ENCODE measurements around the gene CNIH2.
"Not testable (repeated sequence)": the region's sequence is repeated elsewhere in the genome, so short reads cannot be mapped to it uniquely, and the experiment has no call there.

Gene CNIH2

DNA sequence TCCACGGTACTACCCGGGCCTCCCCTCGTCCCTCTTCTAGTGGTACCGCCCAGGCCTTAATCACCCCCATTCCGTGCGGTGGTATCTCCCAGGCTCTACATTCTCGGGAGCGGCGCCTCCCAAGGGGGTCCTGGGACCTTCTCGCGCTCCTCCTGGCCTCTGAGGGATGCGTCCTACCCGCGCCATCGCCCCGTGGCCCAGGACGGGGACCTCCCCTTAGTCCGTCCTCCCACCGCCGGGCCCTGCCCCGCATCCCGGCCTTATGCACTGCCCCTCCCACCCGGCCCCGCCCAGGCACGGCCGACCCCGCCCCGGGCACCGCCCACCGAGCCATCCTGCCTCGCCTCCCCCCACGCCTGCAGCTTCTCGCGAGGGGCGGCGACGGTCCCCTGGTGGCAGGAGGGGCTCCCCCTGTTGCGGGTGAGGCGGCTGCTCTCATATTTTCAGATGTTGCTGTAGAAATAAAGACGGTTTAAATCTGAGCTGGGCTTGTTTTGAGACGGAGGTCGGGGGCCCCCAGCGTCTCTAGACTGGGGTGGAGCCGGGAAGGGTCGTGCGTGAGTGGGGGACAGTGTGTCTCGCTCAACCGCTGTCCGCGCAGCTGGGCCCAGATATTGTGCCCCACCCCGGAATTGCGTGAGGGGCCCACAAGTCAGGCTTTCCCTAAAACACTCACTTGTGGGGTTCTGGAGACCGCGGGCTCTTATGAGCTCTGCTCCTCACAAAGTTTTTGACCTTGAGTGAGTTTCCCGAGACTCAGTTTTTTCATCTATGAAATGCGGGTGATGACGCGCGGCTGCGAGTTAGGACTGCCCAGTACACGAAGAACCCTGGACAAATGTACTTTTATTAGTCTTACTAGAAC lies 10.4 kb upstream of the CNIH2 start:
- Histone ChIP-seq H3K4me1 (ENCODE audit: control insufficient read depth in 1 of 2, insufficient read depth in 2 of 2, low read length in 2 of 2) (peaks cover 0 to 28% of the 10 kb centered on the region in 2 donors), H3K27me3 (ENCODE audit: low read depth, low read length) (no peaks in the 10 kb centered on the region), H3K9me3 (ENCODE audit: control insufficient read depth in 1 of 2, low read length in 2 of 2) (no peaks in the 10 kb centered on the region), H3K4me3 (ENCODE audit: low read depth in 1 of 2, low read length in 2 of 2) (peak overlapping the region; percentile 87 to 89), H3K36me3 (ENCODE audit: control insufficient read depth in 1 of 2, insufficient read depth in 2 of 2, low read length in 2 of 2) (peaks cover 14 to 40% of the 10 kb centered on the region in 2 donors), H3K27ac (ENCODE audit: low read length) (peak overlapping the region; percentile 98)

DNA sequence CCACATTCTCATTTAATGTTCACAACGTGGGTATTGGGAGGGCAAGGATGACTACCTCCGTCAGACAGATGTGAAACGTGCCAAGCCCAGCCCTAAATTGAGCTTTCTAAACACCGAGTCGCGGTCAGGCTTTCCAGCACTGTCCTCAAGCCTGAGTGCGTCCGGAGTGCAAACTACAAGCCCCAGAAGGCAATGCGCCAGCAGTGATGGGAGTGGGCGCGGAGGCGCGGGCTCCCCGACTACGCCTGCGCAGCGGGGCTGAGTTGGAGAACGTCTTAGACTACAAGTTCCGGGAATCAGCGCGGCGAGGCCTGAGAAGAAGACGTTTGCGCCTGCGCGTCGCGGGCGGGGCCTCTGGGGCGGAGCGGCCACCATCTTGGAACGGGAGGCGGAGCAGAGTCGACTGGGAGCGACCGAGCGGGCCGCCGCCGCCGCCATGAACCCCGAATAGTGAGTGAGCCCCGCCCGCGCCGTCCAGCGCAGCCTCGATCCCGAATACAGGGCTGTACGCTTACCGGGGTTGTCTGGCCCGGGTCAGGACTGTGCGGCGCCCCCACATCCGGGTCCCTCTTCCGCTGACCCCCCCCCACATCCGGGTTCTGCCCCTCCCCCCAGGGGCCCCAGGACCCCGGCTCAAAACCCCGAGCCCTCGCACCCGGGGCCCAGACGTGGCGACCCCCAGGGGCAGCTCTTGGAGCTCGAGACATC lies 9.6 kb upstream of the CNIH2 start, which contains the start of gene RAB1B:
RAB1B (plus strand) TSS at position 396 of the 708 bp plus-strand sequence; CDS start at position 437, 41 bp downstream.
- Histone ChIP-seq H3K4me1 (ENCODE audit: control insufficient read depth in 1 of 2, insufficient read depth in 2 of 2, low read length in 2 of 2) (peaks cover 0 to 28% of the 10 kb centered on the region in 2 donors), H3K4me3 (ENCODE audit: low read depth in 1 of 2, low read length in 2 of 2) (peak within 1 kb of the TSS; percentile 87 to 89), H3K9me3 (ENCODE audit: control insufficient read depth in 1 of 2, low read length in 2 of 2) (no peaks in the 10 kb centered on the region), H3K27me3 (ENCODE audit: low read depth, low read length) (no peaks in the 10 kb centered on the region), H3K36me3 (ENCODE audit: control insufficient read depth in 1 of 2, insufficient read depth in 2 of 2, low read length in 2 of 2) (peaks cover 18 to 40% of the 10 kb centered on the region in 2 donors), H3K27ac (ENCODE audit: low read length) (peak within 1 kb of the TSS; percentile 98)

DNA sequence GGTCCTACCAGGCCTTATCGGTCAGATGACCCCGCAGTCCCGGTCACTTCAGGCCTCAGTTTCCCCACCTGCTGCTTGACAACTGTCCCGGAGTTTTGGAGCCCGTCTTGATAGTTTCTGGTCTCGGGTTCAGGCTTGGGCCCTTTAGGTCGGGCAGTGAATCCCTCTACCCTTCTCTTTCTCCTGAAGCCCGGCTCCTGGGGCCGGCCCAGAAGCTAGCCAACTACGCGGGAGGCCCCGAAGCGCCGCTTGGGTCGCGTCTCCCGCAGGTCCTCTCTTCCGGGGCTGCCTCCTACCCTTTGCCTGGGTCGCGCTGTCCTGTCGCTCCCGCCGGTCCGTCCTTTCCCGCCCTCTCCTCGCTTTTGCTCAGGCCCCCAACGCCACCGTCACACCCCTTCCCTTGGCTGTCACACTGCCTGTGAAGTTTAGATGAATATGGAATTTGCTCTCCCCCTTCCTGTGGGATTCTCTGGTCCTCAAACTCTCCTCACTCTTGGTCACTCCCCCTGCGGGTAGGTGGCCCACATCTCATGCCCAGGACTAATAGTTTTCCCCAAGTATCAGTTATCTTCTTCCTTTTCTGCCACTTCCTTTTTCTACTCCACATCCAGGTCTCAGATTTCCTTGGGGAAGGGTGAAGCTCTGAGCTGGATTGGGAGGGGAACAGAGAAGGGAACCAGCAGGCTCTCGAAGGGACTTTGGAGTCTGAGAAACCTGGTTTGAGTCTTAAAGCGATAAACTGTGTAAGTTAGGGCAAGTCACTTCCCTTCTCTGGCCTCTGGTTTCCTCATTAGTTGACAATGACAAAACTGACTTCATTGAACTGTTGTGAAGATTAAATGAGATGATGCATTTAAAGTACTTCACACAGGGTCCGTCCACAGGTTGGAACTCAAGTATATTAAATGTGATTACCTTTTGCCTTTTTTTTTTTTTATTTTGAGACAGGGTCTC lies 8.7 kb upstream of the CNIH2 start:
- no peaks in the 10 kb centered on the region for H3K27me3 ChIP-seq (ENCODE audit: low read depth, low read length)
- peak overlapping the region; percentile 98 for H3K27ac ChIP-seq (ENCODE audit: low read length)
- peak overlapping the region; percentile 87 to 89 for H3K4me3 ChIP-seq (ENCODE audit: low read depth in 1 of 2, low read length in 2 of 2)
- peaks cover 27 to 40% of the 10 kb centered on the region in 2 donors for H3K36me3 ChIP-seq (ENCODE audit: control insufficient read depth in 1 of 2, insufficient read depth in 2 of 2, low read length in 2 of 2)
- H3K4me1 ChIP-seq (ENCODE audit: control insufficient read depth in 1 of 2, insufficient read depth in 2 of 2, low read length in 2 of 2), result peaks cover 0 to 28% of the 10 kb centered on the region in 2 donors
- no peaks in the 10 kb centered on the region for H3K9me3 ChIP-seq (ENCODE audit: control insufficient read depth in 1 of 2, low read length in 2 of 2)

DNA sequence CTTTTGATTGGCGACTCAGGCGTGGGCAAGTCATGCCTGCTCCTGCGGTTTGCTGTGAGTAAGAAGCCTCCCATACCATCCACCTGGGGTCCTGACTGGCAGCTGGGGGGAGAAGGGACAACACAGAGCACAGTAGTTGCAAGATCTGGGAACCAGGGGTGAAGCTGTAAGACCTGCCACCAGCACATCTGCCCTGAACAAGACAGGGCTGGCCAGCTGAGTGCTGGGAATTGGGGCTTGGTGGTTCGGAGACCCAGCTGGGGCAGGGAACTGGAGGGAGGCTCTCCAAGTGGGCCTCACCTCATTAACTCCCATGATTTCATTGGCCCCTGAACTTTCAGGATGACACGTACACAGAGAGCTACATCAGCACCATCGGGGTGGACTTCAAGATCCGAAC lies 6.2 kb upstream of the CNIH2 start:
- peaks cover 37 to 48% of the 10 kb centered on the region in 2 donors for H3K36me3 ChIP-seq (ENCODE audit: control insufficient read depth in 1 of 2, insufficient read depth in 2 of 2, low read length in 2 of 2)
- no peaks in the 10 kb centered on the region for H3K27me3 ChIP-seq (ENCODE audit: low read depth, low read length)
- no peak overlapping the region for H3K27ac ChIP-seq (ENCODE audit: low read length)
- no peak overlapping the region for H3K4me3 ChIP-seq (ENCODE audit: low read depth in 1 of 2, low read length in 2 of 2)
- no peaks in the 10 kb centered on the region for H3K9me3 ChIP-seq (ENCODE audit: control insufficient read depth in 1 of 2, low read length in 2 of 2)
- peaks cover 0 to 21% of the 10 kb centered on the region in 2 donors for H3K4me1 ChIP-seq (ENCODE audit: control insufficient read depth in 1 of 2, insufficient read depth in 2 of 2, low read length in 2 of 2)

DNA sequence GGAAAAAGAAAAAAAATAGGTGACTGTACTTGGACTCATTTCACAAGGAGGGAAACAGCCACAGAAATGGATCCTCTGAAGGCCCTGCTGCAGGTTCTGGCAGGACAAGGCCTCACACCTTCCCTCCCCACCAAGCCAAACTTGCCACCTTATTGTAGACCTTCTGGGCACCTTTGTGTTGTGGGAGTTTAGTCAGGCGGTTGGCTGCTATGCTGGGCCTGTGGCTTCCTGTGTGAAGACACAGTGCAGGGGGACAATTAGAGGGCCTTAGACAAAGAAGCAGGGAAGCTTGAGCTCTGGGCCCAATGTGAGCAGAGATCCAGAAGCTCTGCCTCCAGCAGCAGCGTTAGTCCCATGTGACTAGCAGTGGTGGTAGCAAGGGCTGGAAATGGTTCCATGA lies 5.4 kb upstream of the CNIH2 start:
- Histone ChIP-seq H3K4me1 (ENCODE audit: control insufficient read depth in 1 of 2, insufficient read depth in 2 of 2, low read length in 2 of 2) (peaks cover 0 to 18% of the 10 kb centered on the region in 2 donors), H3K4me3 (ENCODE audit: low read depth in 1 of 2, low read length in 2 of 2) (no peak overlapping the region), H3K9me3 (ENCODE audit: control insufficient read depth in 1 of 2, low read length in 2 of 2) (no peaks in the 10 kb centered on the region), H3K36me3 (ENCODE audit: control insufficient read depth in 1 of 2, insufficient read depth in 2 of 2, low read length in 2 of 2) (peaks cover 37 to 48% of the 10 kb centered on the region in 2 donors), H3K27me3 (ENCODE audit: low read depth, low read length) (no peaks in the 10 kb centered on the region), H3K27ac (ENCODE audit: low read length) (no peak overlapping the region)

DNA sequence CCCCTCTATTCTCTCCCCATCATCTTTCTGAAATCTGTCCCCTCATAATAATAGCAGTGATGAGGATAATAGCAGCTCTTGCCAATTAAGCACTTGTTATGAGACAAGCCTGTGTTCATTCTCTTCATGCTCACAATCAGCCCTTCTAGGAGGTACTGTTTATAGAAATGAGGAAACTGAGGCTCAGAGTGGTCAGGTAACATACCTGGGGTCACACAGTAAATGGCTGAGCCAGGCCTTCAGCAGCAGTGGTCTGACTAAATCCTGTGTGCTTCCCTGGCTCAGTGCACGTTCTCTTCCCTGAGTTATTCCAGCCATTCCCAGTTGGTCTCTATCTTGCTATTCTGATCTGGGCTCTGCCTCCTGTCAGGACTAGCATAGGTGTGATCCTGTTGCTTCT lies 3.8 kb upstream of the CNIH2 start:
- H3K27ac ChIP-seq (ENCODE audit: low read length), result no peak overlapping the region
- H3K27me3 ChIP-seq (ENCODE audit: low read depth, low read length), result no peaks in the 10 kb centered on the region
- H3K4me1 ChIP-seq (ENCODE audit: control insufficient read depth in 1 of 2, insufficient read depth in 2 of 2, low read length in 2 of 2), result peaks cover 0 to 25% of the 10 kb centered on the region in 2 donors
- H3K9me3 ChIP-seq (ENCODE audit: control insufficient read depth in 1 of 2, low read length in 2 of 2), result no peaks in the 10 kb centered on the region
- H3K36me3 ChIP-seq (ENCODE audit: control insufficient read depth in 1 of 2, insufficient read depth in 2 of 2, low read length in 2 of 2), result peaks cover 37 to 48% of the 10 kb centered on the region in 2 donors
- H3K4me3 ChIP-seq (ENCODE audit: low read depth in 1 of 2, low read length in 2 of 2), result no peak overlapping the region

DNA sequence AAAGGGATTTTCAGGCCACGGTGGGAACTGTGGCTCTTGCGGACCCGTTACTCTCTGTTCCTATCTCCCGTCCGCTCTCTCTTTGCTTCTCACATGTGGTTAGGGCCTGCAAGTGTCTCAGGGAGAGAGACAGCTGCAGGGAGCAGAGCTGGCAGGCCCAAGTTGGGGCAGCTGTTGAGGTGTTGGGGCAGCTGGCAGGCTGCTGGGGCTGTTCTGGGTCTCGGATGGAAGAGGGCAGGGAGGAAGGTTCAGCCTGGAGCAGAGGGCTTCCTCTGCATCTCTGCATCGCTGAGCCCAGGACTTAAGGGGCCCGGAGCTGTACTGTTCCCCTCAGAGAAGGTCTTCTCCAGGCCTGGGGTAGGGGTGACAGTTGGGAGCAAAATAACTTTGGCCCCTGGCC lies 2.6 kb upstream of the CNIH2 start:
- peaks cover 37 to 48% of the 10 kb centered on the region in 2 donors for H3K36me3 ChIP-seq (ENCODE audit: control insufficient read depth in 1 of 2, insufficient read depth in 2 of 2, low read length in 2 of 2)
- no peaks in the 10 kb centered on the region for H3K27me3 ChIP-seq (ENCODE audit: low read depth, low read length)
- H3K9me3 ChIP-seq (ENCODE audit: control insufficient read depth in 1 of 2, low read length in 2 of 2), result no peaks in the 10 kb centered on the region
- peaks cover 0 to 14% of the 10 kb centered on the region in 2 donors for H3K4me1 ChIP-seq (ENCODE audit: control insufficient read depth in 1 of 2, insufficient read depth in 2 of 2, low read length in 2 of 2)
- no peak overlapping the region for H3K27ac ChIP-seq (ENCODE audit: low read length)
- no peak overlapping the region for H3K4me3 ChIP-seq (ENCODE audit: low read depth in 1 of 2, low read length in 2 of 2)

DNA sequence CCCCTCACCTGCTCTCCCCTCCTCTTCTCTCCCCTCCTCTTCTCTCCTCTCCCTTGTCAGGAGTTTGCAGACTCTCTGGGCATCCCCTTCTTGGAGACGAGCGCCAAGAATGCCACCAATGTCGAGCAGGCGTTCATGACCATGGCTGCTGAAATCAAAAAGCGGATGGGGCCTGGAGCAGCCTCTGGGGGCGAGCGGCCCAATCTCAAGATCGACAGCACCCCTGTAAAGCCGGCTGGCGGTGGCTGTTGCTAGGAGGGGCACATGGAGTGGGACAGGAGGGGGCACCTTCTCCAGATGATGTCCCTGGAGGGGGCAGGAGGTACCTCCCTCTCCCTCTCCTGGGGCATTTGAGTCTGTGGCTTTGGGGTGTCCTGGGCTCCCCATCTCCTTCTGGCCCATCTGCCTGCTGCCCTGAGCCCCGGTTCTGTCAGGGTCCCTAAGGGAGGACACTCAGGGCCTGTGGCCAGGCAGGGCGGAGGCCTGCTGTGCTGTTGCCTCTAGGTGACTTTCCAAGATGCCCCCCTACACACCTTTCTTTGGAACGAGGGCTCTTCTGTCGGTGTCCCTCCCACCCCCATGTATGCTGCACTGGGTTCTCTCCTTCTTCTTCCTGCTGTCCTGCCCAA lies 1.9 kb upstream of the CNIH2 start:
- Histone ChIP-seq H3K27ac (ENCODE audit: low read length) (no peak overlapping the region), H3K4me3 (ENCODE audit: low read depth in 1 of 2, low read length in 2 of 2) (no peak overlapping the region), H3K27me3 (ENCODE audit: low read depth, low read length) (no peaks in the 10 kb centered on the region), H3K4me1 (ENCODE audit: control insufficient read depth in 1 of 2, insufficient read depth in 2 of 2, low read length in 2 of 2) (peaks cover 0 to 10% of the 10 kb centered on the region in 2 donors), H3K36me3 (ENCODE audit: control insufficient read depth in 1 of 2, insufficient read depth in 2 of 2, low read length in 2 of 2) (peaks cover 37 to 48% of the 10 kb centered on the region in 2 donors), H3K9me3 (ENCODE audit: control insufficient read depth in 1 of 2, low read length in 2 of 2) (no peaks in the 10 kb centered on the region)

DNA sequence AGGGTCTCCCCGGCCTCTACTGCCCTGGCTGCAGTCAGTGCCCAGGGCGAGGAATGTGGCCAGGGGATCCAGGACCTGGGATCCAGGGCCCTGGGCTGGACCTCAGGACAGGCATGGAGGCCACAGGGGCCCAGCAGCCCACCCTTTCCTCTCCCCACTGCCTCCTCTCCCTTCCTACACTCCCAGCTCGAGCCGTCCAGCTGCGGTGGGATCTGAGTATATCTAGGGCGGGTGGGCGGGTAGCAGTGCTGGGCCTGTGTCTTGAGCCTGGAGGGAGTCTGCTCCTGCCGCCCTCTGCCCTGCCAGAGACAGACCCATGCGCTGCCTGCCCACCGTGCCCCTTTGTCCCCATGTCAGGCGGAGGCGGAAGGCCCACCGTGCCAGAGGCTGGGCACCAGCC lies 1.4 kb upstream of the CNIH2 start:
- peaks cover 37 to 48% of the 10 kb centered on the region in 2 donors for H3K36me3 ChIP-seq (ENCODE audit: control insufficient read depth in 1 of 2, insufficient read depth in 2 of 2, low read length in 2 of 2)

DNA sequence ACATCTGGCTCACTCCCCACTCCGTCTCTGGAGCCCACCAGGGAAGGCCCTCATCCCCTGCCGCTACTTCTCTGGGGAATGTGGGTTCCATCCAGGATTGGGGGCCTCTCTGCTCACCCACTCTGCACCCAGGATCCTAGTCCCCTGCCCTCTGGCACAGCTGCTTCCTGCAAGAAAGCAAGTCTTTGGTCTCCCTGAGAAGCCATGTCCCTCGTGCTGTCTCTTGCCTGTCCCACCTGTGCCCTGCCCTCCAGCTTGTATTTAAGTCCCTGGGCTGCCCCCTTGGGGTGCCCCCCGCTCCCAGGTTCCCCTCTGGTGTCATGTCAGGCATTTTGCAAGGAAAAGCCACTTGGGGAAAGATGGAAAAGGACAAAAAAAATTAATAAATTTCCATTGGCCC lies 911 bp upstream of the CNIH2 start:
- not testable (repeated sequence) for H3K9me3 ChIP-seq (ENCODE audit: control insufficient read depth in 1 of 2, low read length in 2 of 2); H3K4me3 ChIP-seq (ENCODE audit: low read depth in 1 of 2, low read length in 2 of 2); H3K27ac ChIP-seq (ENCODE audit: low read length); H3K27me3 ChIP-seq (ENCODE audit: low read depth, low read length)
- peaks cover 32 to 45% of the 10 kb centered on the region in 2 donors for H3K36me3 ChIP-seq (ENCODE audit: control insufficient read depth in 1 of 2, insufficient read depth in 2 of 2, low read length in 2 of 2)
- peaks cover 0 to 12% of the 10 kb centered on the region in 2 donors for H3K4me1 ChIP-seq (ENCODE audit: control insufficient read depth in 1 of 2, insufficient read depth in 2 of 2, low read length in 2 of 2)

More for the DNA sequence above, 1.4 kb upstream of the CNIH2 start:
- not testable (repeated sequence) for H3K9me3 ChIP-seq (ENCODE audit: control insufficient read depth in 1 of 2, low read length in 2 of 2); H3K27ac ChIP-seq (ENCODE audit: low read length); H3K4me3 ChIP-seq (ENCODE audit: low read depth in 1 of 2, low read length in 2 of 2); H3K4me1 ChIP-seq (ENCODE audit: control insufficient read depth in 1 of 2, insufficient read depth in 2 of 2, low read length in 2 of 2); H3K27me3 ChIP-seq (ENCODE audit: low read depth, low read length)

Measured in muscle layer of duodenum (tissue), 2 donors.